Activated T-cell treated with anti-CD3 and anti-CD28 coated beads, Interleukin-2, amount 50 U/mL, for 24 hours (primary cell): ENCODE data around the gene APOBEC3A.
A peak's percentile ranks its signal among the peaks of the same experiment; 100 is the strongest.
"Not testable (repeated sequence)": the region's sequence is repeated elsewhere in the genome, so short reads cannot be mapped to it uniquely, and the experiment has no call there.

ENCODE experiments used
- DNase-seq: peaks from one replicate; pipeline ENCODE4 v3.0.0-alpha.2; 2020
- H3K27ac Mint-ChIP-seq: 2 replicates; pipeline ENCODE4 v1.8.0; 2020; ENCODE audit warnings: mild to moderate bottlenecking, mixed read lengths
- H3K27me3 Mint-ChIP-seq: 2 replicates; pipeline ENCODE4 v1.8.0; 2020; ENCODE audit warnings: mixed read lengths
- H3K36me3 Mint-ChIP-seq: 2 replicates; pipeline ENCODE4 v1.8.0; 2020; ENCODE audit warnings: low read depth, mixed read lengths
- H3K4me1 Mint-ChIP-seq: 2 replicates; pipeline ENCODE4 v1.8.0; 2020; ENCODE audit warnings: low read depth, mixed read lengths
- H3K4me3 Mint-ChIP-seq: 2 replicates; pipeline ENCODE4 v1.8.0; 2020; ENCODE audit warnings: mild to moderate bottlenecking, moderate library complexity, mixed read lengths
- H3K9me3 Mint-ChIP-seq: 2 replicates; pipeline ENCODE4 v1.8.0; 2020; ENCODE audit warnings: mixed read lengths

The APOBEC3A gene

DNA sequence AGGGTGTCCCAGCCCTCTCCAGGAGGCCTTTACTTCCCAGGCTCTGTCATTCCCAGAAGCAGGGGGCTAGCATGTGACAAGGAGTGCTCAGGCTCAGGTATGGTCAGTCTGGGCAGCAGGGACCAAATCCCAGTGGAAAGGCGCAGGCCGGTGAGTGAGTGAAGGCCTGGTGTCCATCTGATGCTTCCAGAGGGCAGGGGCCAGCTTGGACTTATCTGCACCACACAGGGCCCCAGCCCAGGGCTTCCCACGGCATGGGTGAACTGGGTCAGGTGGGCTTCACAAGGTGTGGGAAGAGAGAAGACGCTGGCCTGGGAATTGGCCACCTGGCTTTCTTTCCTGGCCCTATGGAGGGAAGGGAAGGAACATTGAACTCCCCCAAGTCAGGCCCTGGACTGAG is 20.4 kb upstream of the APOBEC3A start:
- H3K4me1 Mint-ChIP-seq: peaks cover 17% of the 10 kb centered on the region
- no peaks in the 10 kb centered on the region for H3K36me3 Mint-ChIP-seq
- peaks cover 30% of the 10 kb centered on the region for H3K27me3 Mint-ChIP-seq
- no peak overlapping the region for H3K27ac Mint-ChIP-seq
- H3K9me3 Mint-ChIP-seq: no peaks in the 10 kb centered on the region
- no peak for DNase-seq
- no peak overlapping the region for H3K4me3 Mint-ChIP-seq

DNA sequence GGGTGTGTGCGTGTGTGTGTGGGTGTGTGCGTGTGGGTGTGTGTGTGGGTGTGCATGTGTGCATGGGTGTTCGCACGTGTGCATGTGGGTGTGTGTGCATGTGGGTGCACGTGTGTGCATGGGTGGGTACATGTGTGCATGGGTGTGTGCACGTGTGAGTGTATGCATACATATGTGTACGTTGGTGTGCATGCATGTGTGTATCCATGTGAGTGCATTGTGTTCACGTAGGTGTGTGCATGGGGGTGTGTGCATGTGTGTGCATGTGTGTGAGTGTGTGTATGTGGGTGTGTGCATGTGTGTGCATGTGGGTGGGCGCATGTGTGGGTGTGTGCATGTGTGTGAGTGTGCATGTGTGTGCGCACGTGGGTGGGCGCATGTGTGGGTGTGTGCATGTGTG is 19.9 kb upstream of the APOBEC3A start:
- Mint-ChIP-seq H3K27me3 (peaks cover 30% of the 10 kb centered on the region), H3K27ac (no peak overlapping the region), H3K36me3 (no peaks in the 10 kb centered on the region), H3K9me3 (no peaks in the 10 kb centered on the region), H3K4me3 (no peak overlapping the region), H3K4me1 (peaks cover 22% of the 10 kb centered on the region)
- no peak for DNase-seq

DNA sequence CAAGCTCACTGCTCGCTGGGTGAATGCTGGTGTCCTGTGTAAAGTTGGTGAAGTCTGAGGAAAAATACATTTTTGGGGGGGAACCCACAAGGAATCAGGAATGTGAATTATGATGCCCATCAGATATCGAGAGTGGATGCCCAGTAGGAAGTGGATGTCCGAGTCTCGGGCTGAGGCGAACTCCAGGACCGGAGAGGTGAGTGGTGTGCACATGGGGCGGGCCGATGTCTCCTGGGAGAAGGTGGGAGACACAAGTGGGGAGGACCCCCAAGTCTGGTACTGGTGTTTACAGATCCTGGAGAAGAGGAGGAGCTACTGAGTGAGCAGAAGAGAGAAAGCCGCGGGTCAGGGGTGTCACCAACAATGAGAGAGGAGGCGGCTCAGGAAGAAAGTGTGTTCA is 19.2 kb upstream of the APOBEC3A start:
- Mint-ChIP-seq H3K27me3 (peaks cover 34% of the 10 kb centered on the region), H3K27ac (no peak overlapping the region), H3K36me3 (no peaks in the 10 kb centered on the region), H3K4me1 (peaks cover 28% of the 10 kb centered on the region), H3K9me3 (no peaks in the 10 kb centered on the region), H3K4me3 (no peak overlapping the region)
- DNase-seq: no peak

GRCh38 chr22:38938925-38939324 is 18.5 kb upstream of the APOBEC3A start:
- Mint-ChIP-seq H3K4me1 (peaks cover 34% of the 10 kb centered on the region), H3K4me3 (no peak overlapping the region), H3K9me3 (no peaks in the 10 kb centered on the region), H3K36me3 (no peaks in the 10 kb centered on the region), H3K27ac (no peak overlapping the region), H3K27me3 (peaks cover 40% of the 10 kb centered on the region)
- DNase-seq: no peak

- no peaks in the 10 kb centered on the region for H3K9me3 Mint-ChIP-seq
- H3K27ac Mint-ChIP-seq: peak overlapping the region; percentile 94
- H3K4me3 Mint-ChIP-seq: peak overlapping the region; percentile 60
- DNase-seq: no peak
- H3K36me3 Mint-ChIP-seq: no peaks in the 10 kb centered on the region
- peaks cover 35% of the 10 kb centered on the region for H3K4me1 Mint-ChIP-seq
- peaks cover 52% of the 10 kb centered on the region for H3K27me3 Mint-ChIP-seq
Observed at GRCh38 chr22:38940811-38941384, 16.5 kb upstream of the APOBEC3A start.

GRCh38 chr22:38941488-38941987 is 15.9 kb upstream of the APOBEC3A start:
- peak overlapping the region; percentile 60 for H3K4me3 Mint-ChIP-seq
- peaks cover 54% of the 10 kb centered on the region for H3K27me3 Mint-ChIP-seq
- peak; percentile 74 for DNase-seq
- peak overlapping the region; percentile 94 for H3K27ac Mint-ChIP-seq
- H3K4me1 Mint-ChIP-seq: peaks cover 35% of the 10 kb centered on the region
- H3K9me3 Mint-ChIP-seq: no peaks in the 10 kb centered on the region
- H3K36me3 Mint-ChIP-seq: no peaks in the 10 kb centered on the region

DNA sequence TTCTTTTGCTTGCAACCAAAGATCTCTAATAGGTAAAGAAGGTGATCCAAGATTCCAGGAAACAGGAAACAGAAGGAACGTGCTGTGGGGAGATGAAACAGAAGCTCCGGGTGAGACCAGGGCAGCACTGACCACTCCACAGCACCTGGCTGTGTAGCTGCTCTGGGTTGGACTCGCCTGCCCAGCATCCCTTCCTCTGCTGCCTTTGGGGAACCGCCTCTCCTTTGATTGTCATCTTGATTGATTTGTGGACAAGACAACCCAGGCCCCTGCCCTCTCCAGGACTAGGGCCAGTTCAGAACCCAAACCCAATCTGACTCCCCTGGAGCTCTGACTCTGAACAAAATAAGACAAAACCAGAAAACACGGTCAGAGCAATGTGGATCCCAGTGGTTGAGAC is 14.7 kb upstream of the APOBEC3A start:
- H3K27ac Mint-ChIP-seq: no peak overlapping the region

DNA sequence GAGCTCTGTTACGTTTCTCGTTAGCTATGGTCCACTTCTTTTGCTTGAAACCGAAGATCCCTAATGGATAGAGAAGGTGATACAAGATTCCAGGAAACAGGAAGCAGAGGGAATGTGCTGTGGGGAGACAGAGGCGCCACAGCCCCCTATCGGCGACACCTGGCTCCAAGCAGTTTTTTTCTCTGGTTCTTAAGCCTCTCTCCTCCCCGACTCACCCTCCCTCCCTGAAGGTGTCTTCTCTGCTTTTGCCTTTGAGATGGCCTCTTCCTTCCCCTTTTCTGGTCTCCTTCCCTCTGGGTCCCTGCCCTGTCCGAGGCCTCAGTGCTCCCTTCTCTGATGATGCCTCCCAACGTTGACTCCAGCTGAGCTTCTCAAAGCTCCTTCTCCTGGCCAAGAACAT is 14.2 kb upstream of the APOBEC3A start:
- no peaks in the 10 kb centered on the region for H3K9me3 Mint-ChIP-seq
- H3K27me3 Mint-ChIP-seq: peaks cover 58% of the 10 kb centered on the region
- H3K27ac Mint-ChIP-seq: no peak overlapping the region
- H3K4me3 Mint-ChIP-seq: no peak overlapping the region
- H3K36me3 Mint-ChIP-seq: no peaks in the 10 kb centered on the region
- DNase-seq: no peak
- peaks cover 50% of the 10 kb centered on the region for H3K4me1 Mint-ChIP-seq

More for the DNA sequence above, 14.7 kb upstream of the APOBEC3A start:
- Mint-ChIP-seq H3K27me3 (peaks cover 58% of the 10 kb centered on the region), H3K36me3 (no peaks in the 10 kb centered on the region), H3K9me3 (no peaks in the 10 kb centered on the region), H3K4me3 (no peak overlapping the region), H3K4me1 (peaks cover 46% of the 10 kb centered on the region)
- no peak for DNase-seq

DNA sequence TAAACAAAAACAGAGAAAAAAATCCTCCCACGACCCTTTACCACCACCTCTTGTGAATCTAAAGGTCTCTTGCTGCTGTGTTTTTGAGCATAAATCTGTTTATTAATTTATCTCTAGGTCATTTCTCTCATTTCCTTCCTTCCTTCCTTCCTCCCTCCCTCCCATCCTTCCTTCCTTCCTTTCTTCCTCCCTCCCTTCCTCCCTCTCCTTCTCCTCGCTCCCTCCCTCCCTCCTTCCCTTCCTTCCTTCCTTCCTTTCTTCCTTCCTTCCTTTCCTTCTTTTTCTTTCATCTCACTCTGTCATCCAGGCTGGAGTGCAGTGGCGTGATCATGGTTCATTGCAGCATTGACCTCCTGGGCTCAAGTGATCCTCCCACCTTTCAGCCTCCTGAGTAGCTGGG is 13.5 kb upstream of the APOBEC3A start:
- no peak for DNase-seq
- Mint-ChIP-seq H3K27ac (no peak overlapping the region), H3K4me3 (no peak overlapping the region), H3K27me3 (peaks cover 57% of the 10 kb centered on the region), H3K4me1 (peaks cover 50% of the 10 kb centered on the region), H3K9me3 (no peaks in the 10 kb centered on the region), H3K36me3 (no peaks in the 10 kb centered on the region)

- Mint-ChIP-seq H3K36me3 (no peaks in the 10 kb centered on the region), H3K4me3 (no peak overlapping the region), H3K9me3 (no peaks in the 10 kb centered on the region), H3K27me3 (peaks cover 54% of the 10 kb centered on the region), H3K27ac (no peak overlapping the region), H3K4me1 (peaks cover 50% of the 10 kb centered on the region)
- no peak for DNase-seq
Observed at GRCh38 chr22:38944653-38945052, 12.8 kb upstream of the APOBEC3A start.

- H3K27me3 Mint-ChIP-seq: peaks cover 56% of the 10 kb centered on the region
- not testable (repeated sequence) for H3K27ac Mint-ChIP-seq, H3K9me3 Mint-ChIP-seq, H3K36me3 Mint-ChIP-seq, DNase-seq, H3K4me3 Mint-ChIP-seq
- peaks cover 45% of the 10 kb centered on the region for H3K4me1 Mint-ChIP-seq
Observed at GRCh38 chr22:38945706-38946338, 11.6 kb upstream of the APOBEC3A start.

GRCh38 chr22:38946771-38947170 is 10.6 kb upstream of the APOBEC3A start:
- H3K27me3 Mint-ChIP-seq: peaks cover 56% of the 10 kb centered on the region
- peak; percentile 15 for DNase-seq
- peaks cover 36% of the 10 kb centered on the region for H3K4me1 Mint-ChIP-seq
- no peak overlapping the region for H3K27ac Mint-ChIP-seq
- H3K9me3 Mint-ChIP-seq: no peaks in the 10 kb centered on the region
- H3K36me3 Mint-ChIP-seq: no peaks in the 10 kb centered on the region
- H3K4me3 Mint-ChIP-seq: no peak overlapping the region

- DNase-seq: peak; percentile 31
- Mint-ChIP-seq H3K9me3 (no peaks in the 10 kb centered on the region), H3K27me3 (peaks cover 63% of the 10 kb centered on the region), H3K4me3 (no peak overlapping the region), H3K4me1 (peaks cover 30% of the 10 kb centered on the region), H3K36me3 (no peaks in the 10 kb centered on the region), H3K27ac (peak overlapping the region; percentile 41)
Observed at GRCh38 chr22:38947321-38948140, 9.9 kb upstream of the APOBEC3A start.

DNA sequence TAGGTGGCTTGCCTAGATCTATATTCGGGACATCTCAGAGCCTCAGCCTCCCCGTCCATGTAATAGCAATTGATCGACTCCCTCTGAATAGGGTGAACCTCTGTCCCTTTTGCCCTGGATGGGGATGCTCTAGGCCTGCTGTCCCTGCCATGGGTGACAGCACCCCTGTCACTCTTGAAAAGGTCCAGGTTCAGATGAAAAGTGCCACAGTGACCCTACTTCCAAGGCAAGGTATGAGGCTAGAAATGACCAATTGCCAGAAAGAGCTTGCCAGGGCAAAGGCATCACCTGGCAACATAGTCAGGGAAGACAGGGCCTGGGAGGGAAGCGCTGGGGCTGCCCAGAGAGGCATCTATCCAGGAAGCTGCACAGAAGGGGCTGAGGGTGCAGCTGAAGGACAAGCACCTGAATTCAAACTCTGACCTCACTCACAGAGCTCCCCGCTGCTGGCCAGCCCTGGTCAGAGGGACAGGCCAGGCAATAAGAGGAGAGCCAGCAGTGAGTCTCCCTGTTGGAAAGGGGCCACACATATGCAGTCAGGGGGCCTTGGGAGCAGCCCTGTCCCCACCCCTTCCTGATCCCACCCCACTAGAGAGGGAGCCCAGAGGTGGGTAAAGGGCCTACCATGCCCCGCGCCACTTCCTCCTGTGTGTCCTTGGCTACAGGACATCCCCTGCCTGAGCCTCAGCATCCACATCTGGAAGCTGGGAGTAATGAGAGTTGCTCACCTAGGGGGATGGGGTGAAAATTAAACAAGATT is 9.0 kb upstream of the APOBEC3A start:
- DNase-seq: peak; percentile 14
- Mint-ChIP-seq H3K27me3 (peaks cover 59% of the 10 kb centered on the region), H3K4me3 (no peak overlapping the region), H3K9me3 (no peaks in the 10 kb centered on the region), H3K27ac (no peak overlapping the region), H3K36me3 (no peaks in the 10 kb centered on the region), H3K4me1 (peaks cover 28% of the 10 kb centered on the region)
